GM18520 (cell line): ENCODE results near the gene ADGRV1.
"Not testable (repeated sequence)": the region's sequence is repeated elsewhere in the genome, so short reads cannot be mapped to it uniquely, and the experiment has no call there.

Experiments used
- ATAC-seq: cut with Tn5 transposase; IDR thresholded peaks from one replicate; pipeline ENCODE4 v1.9.1; 2021; ENCODE audit not compliant: unreplicated experiment

Gene ADGRV1

DNA sequence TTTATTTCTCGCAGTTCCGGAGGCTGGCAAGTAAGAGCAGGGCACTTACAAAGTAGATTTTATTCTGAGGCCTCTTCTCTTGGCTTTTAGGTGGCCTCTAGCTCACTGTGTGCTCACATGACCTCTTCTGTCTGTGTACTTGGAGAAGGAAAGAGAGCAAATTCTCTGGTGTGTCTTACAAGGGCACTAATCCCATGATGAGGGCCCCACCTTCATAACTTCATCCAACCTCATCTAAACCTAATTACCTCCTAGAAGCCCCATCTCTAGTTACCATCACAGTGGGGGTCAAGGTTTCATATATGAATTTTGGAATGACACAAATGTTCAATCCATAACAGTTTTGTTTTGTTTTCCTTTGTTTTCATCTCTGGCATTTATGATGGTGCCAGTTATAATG is 376.1 kb downstream of the ADGRV1 start:
- ATAC-seq = no peak

DNA sequence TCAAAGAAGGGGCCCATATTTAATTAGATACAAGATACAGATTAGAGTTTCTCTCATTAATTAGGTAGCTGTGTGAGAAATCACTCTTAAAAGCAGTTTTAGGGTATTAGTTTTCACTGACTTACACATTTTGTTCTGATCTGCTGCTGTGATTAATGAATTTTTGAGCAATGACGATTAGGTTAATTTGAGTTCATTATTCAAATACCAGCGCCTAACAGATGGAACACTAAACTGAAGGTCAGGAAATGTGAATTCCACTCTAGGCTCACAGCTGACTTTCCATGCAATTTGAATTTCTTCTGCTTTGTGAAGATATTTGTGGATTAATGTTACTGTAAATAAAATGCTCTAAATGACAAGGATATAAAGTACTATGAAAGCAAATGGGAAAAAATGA is 380.6 kb downstream of the ADGRV1 start:
- ATAC-seq = no peak

GRCh38 chr5:90940227-90940995 is 381.8 kb downstream of the ADGRV1 start:
- ATAC-seq = peak; percentile 100

DNA sequence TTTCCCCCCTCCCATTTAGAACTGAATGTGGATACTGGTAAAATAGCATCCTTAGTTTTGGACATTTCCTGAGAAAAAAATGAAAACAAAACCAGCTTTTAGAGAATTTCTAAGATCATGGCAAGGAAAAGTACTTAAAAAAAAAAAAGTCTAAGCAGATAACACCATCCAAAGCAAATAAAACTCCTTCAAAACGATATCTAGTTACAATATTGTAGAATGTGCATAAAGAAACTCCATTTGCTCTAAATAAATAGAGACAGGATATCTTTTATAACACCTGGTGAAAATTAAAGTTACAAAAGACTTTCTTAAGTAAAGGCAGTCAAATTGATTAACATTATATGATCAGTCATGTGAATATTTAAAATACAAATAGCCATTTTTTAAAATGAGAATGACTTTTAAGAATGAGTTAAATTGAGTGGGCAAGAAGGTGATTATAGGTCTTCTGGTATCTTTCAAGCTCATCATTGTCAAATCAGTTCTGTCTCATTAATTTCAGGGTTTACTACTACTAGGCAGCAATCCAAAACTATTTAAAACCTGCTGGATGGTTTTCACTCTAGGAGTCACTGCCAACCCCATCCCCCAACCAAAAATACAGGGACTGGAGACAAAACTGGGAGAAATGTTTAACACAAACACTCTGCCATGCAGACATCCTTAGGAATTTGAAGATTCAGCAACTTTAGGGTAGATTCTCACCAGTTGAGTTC is 382.6 kb downstream of the ADGRV1 start:
- ATAC-seq = no peak

DNA sequence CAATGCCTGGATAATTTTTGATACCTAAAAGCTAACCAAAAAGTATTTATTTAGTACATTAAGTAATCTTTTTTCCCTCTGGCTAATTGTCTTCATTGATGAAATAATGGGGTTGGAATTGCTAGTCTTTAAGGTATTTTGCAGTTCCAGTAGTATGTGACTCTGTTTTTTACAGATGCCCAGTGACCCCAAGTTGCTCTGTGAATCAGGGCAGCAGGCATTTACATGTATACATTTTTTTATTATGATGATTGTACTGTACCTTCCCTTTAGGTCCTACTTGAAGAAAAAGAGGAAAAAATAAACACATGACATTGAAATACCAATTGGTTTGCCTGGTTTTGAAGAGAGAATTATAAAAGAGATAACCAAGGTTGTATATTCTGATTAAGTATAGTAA is 385.5 kb downstream of the ADGRV1 start:
- ATAC-seq = no peak

DNA sequence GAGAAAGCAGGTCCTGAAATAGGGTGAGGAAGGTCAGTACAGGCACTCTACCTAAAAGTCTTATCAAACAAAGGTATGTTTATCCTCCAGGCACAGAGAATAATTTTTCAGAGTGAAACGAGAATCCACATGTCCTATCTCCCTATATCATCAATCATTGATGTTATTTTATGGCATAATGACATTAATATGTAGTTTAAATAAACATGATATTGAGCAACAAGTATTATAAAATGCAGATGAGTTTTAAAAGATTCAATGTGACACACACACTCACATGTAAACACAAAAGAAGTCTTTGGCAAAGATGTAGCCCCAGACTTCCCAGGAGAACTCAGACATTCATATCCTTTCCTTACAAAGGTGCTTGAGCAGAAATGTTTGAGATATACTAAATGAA is 389.1 kb downstream of the ADGRV1 start:
- no peak for ATAC-seq

- no peak for ATAC-seq
Measured at GRCh38 chr5:90948969-90949368, 390.4 kb downstream of the ADGRV1 start.

GRCh38 chr5:90949469-90950358 is 391.1 kb downstream of the ADGRV1 start:
- ATAC-seq = peak; percentile 40

DNA sequence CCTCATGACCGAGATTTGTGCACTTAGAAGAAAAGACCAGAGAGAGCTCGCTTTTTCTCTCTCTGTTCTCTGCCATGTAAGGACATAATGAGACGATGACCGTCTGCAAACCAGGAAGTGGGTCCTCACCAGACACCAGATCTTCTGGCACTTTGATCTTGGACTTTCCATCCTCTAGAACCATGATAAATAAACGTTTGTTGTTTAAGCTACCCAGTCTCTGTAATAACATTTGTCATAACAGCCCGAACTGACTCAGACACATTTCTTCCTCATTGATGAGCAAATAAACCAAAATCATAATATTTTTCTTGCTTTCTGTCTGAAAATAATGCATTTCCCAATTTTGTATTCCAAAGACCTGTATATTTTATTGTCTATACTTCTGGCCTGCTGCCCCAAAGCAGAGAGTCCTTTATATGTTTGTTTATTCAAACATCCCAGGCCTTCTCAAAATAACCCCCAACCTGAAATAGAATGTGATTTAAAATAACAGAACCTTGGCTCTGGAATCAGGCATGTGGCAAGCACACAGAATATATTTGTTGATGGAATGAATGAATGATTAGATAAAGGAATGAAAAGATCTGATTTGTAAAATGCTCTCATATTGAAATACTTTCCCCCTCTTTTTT is 396.5 kb downstream of the ADGRV1 start:
- no peak for ATAC-seq

GRCh38 chr5:90956511-90957097 is 398.0 kb downstream of the ADGRV1 start:
- no peak for ATAC-seq

- no peak for ATAC-seq
Measured at GRCh38 chr5:90957906-90958305, 399.3 kb downstream of the ADGRV1 start.

- no peak for ATAC-seq
Measured at GRCh38 chr5:90959262-90959661, 400.7 kb downstream of the ADGRV1 start.

DNA sequence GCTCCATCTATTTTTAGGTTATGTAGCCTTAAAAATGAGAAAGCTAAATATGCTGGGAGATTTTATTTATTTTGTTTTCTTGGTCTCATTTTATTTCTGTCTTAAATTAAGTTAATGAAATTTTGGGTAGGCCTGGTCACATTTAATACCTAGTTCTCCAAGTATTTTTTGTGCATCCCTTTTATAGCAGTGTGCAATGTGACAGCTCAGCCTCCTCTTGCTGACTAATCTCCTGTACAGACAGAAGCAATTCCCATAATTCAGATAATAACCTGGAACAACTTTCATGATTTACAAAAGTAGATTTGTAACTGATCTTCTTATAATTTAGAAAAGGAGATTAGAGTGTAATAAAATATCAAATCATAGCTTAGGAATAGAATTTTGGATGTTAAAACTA is 403.9 kb downstream of the ADGRV1 start:
- ATAC-seq = no peak

- no peak for ATAC-seq
Measured at GRCh38 chr5:90965110-90965685, 406.6 kb downstream of the ADGRV1 start.

GRCh38 chr5:90967443-90967842 is 408.8 kb downstream of the ADGRV1 start:
- no peak for ATAC-seq

DNA sequence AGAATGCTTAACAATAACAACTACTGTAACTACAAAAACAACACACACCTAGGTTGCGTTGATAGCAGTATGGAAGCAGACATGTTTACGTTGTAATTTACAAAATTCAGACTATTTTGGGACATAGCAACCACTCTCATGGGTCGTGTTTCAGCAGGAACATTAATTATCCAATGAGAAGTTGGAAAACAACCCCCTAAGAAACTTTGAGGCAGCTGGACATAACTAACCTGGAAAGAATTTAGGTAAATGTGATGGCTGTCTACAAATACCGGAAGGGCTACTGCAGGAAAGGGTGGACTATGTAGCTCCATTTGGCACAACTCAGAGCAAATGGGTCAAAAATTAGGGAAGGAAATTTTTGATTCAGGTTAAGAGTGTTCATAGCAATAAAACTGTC is 409.3 kb downstream of the ADGRV1 start:
- no peak for ATAC-seq

DNA sequence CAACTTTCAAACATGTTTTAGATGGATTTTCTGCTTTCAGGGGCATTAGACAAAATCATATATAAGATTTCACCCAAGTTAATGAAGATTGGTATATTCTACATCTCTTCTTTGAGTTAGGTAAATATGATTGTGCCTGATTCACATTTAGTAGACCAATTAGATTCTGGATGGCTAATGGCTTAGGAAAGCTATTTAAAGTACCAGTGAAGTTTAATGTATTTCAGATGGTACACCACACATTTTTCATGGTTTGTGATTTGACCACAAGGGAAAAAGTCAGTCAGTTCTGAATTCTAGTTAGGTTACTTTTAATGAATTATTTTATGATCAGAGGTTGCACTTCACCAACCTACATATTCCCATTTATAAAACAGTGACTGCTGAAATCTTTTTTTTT is 409.7 kb downstream of the ADGRV1 start:
- ATAC-seq = no peak

GRCh38 chr5:90969945-90970344 is 411.3 kb downstream of the ADGRV1 start:
- ATAC-seq = not testable (repeated sequence)

- ATAC-seq = no peak
Measured at GRCh38 chr5:90981177-90981576, 422.6 kb downstream of the ADGRV1 start.

- ATAC-seq = no peak
Measured at GRCh38 chr5:90981821-90982220, 423.2 kb downstream of the ADGRV1 start.
